Heart left ventricle (tissue), 16 donors: ENCODE results near the gene STXBP6. TPM values are rescaled to one million over a fixed set of nuclear protein-coding genes. Genes with fewer than 3 reads are reported as not detected.

ENCODE experiments used
- ATAC-seq, 4 donors: fragments of 200-7000 bp; cut with Tn5 transposase; one replicate each; pipeline ENCODE4 v1.9.1; 2020 to 2022; ENCODE audit warnings: moderate library complexity in 4 of 4, mild to moderate bottlenecking in 3 of 4, moderate number of reproducible peaks in 1 of 4
- DNase-seq, 5 donors: peaks; one replicate each; pipeline ENCODE4 v3.0.0-alpha.2; 2020
- H3K27ac ChIP-seq, 12 donors: fragments of 200-600 bp; sonication (generic) in 4 of 12; one replicate each; pipeline versions ENCODE4 v1.5.0 to v1.8.0; 2016 to 2022; ENCODE audit warnings: mild to moderate bottlenecking in 2 of 12
- H3K27me3 ChIP-seq, 9 donors: fragments of 200-600 bp; sonication (generic) in 2 of 9; one replicate each; pipeline versions ENCODE4 v1.5.1 to v1.8.0; 2016 to 2022; ENCODE audit warnings: mild to moderate bottlenecking in 3 of 9
- H3K36me3 ChIP-seq, 9 donors: fragments of 200-600 bp; sonication (generic) in 2 of 9; one replicate each; pipeline versions ENCODE4 v1.5.0 to v1.8.0; 2018 to 2022; ENCODE audit warnings: mild to moderate bottlenecking in 2 of 9
- H3K4me1 ChIP-seq, 12 donors: fragments of 200-600 bp; sonication (generic) in 4 of 12; one replicate each; pipeline versions ENCODE4 v1.5.0 to v1.8.0; 2016 to 2022; ENCODE audit warnings: mild to moderate bottlenecking in 3 of 12
- H3K4me3 ChIP-seq, 12 donors: fragments of 200-600 bp; sonication (generic) in 4 of 12; one replicate each; pipeline versions ENCODE4 v1.5.0 to v1.8.0; 2017 to 2022; ENCODE audit warnings: mild to moderate bottlenecking in 9 of 12, moderate library complexity in 4 of 12
- H3K9me3 ChIP-seq, 12 donors: fragments of 200-600 bp; sonication (generic) in 4 of 12; one replicate each; pipeline versions ENCODE4 v1.5.0 to v1.8.0; 2016 to 2022; ENCODE audit warnings: mild to moderate bottlenecking in 1 of 12
- POLR2A ChIP-seq, 2 donors: fragments of 450-650 bp; IDR thresholded peaks; one replicate each; pipeline ENCODE4 v1.6.1; 2017; ENCODE audit warnings: antibody characterized with exemption in 2 of 2, mild to moderate bottlenecking in 2 of 2, moderate library complexity in 2 of 2
- WGBS, 4 donors: extraction: QIAGEN DNeasy Blood & Tissue Kit in 2 of 4; methylation state at CpG; one replicate each; pipeline versions ENCODE4 v1.1.5 to v1.1.7; 2013 to 2018; 5-methylcytosine and 5-hydroxymethylcytosine counted together
- intact Hi-C, 10 donors: fragments of 100-400 bp; cut with DNase I; formaldehyde crosslinking; loops; one replicate each; pipeline versions ENCODE4 v1.11.1 to v1.14.2; 2022
- polyA plus RNA-seq, 2 donors: library from polyadenylated mRNA; stranded (reverse); fragments of 200-250 nt; gene quantifications; one replicate each; pipeline ENCODE4 v1.2.3, GENCODE V29; 2013
- total RNA-seq, 9 donors: library from RNA; depleted of rRNA in 2 of 9; stranded (reverse); fragments of >200 nt in 2 of 9; fragmentation: NEBNext Ultra II Directional in 3 of 9; extraction: Animal tissue kit (Norgen Biotek cat#: 25700) in 3 of 9; gene quantifications; one replicate each; pipeline versions ENCODE4 v1.1.0 to v1.2.4, GENCODE V29; 2016 to 2023
- TF ChIP-seq, protein P1 (sequence below), 12 donors: fragments of 200-600 bp; sonication (generic) in 4 of 12; IDR thresholded peaks; one replicate each; pipeline versions ENCODE4 v1.5.0 to v1.8.0; 2018 to 2022; ENCODE audit warnings: antibody characterized with exemption in 12 of 12, mild to moderate bottlenecking in 5 of 12
- donor health status: ischemic (EF 13 %, LVEDD 7.1; RV severe dilation, severe dysfunction).
- donor health status: healthy with polysubstance abuse.
- donor health status: DM: no; HTN: yes; CAD: no.
- donor health status: DM: no; HTN: no; CAD: no.
- donor health status: ischemic (EF 25% LVEDD 6.9; RV normal size, moderate dysfunction).
- donor health status: ischemic (EF 25% LVEDD 5.7; RV mildly dilated, moderate dysfunction).
- donor health status: healthy.
- donor health status: DM: yes; HTN: yes; CAD: no.
- donor health status: ischemic (EF 35%, LVEDD 5.7; RV mildly dilated, moderate dysfunction).
- donor health status: nonischemic (EF 11% LVEDD 7.7; RV severe dilation, severe dysfunction).
- donor health status: DM: yes; HTN: yes; CAD: no.
- donor health status: PGD.
- donor health status: ischemic (EF 29% LVEDD 5.4; RV normal size, mild dysfunction).
- donor health status: nonischemic (EF 23%, LVEDD 6.1; RV moderate dilation, normal function).

The STXBP6 gene
- total and polyA plus RNA-seq, 11 donors, result 12.5 to 57.3 (median 23.7) TPM

DNA sequence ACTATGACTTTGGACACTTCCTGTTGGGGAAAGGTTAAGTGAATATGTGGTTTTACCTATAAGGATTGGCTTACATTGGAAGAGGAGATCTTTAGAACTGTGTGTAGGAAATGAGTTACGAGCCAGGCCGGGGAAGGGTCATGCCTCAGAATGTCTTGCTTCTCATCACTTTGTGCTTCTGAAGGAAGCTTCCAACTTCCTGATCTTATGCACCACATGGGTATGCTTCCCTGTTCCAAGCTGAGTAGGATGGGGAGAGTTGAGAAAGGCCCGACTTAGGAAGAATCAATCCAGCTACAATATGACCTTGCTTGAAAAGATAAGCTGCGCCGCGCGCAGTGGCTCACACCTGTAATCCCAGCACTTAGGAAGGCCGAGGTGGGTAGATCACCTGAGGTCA is 59.9 kb downstream of the STXBP6 start:
- WGBS, 4 donors, result 83 to 97% (median 90%) methylated on average over 8 of the region's 8 CpGs
- peaks cover 0 to 4% (median 0%) of the 10 kb centered on the region in 9 donors for H3K36me3 ChIP-seq

DNA sequence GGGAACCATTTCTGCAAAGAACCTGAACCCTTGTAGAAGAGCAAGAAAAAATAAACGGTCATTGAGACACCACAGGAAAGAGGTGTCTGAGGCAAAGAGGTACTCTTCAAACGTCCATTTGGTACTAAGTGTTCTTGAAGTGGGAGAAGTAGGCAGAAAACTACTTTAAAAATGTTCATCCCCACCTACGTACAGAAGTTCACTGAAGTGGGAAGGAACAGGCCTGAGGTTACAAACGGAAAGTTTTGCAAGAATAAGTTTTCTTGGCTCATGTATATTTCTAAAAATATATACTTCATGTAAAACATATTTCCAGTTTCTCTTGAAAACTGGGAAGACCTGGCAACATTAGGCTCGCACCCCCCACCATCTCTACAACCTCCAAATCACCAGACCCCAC is 61.2 kb downstream of the STXBP6 start:
- intact Hi-C loops, result no loop called here
- TF ChIP-seq, protein P1, sequence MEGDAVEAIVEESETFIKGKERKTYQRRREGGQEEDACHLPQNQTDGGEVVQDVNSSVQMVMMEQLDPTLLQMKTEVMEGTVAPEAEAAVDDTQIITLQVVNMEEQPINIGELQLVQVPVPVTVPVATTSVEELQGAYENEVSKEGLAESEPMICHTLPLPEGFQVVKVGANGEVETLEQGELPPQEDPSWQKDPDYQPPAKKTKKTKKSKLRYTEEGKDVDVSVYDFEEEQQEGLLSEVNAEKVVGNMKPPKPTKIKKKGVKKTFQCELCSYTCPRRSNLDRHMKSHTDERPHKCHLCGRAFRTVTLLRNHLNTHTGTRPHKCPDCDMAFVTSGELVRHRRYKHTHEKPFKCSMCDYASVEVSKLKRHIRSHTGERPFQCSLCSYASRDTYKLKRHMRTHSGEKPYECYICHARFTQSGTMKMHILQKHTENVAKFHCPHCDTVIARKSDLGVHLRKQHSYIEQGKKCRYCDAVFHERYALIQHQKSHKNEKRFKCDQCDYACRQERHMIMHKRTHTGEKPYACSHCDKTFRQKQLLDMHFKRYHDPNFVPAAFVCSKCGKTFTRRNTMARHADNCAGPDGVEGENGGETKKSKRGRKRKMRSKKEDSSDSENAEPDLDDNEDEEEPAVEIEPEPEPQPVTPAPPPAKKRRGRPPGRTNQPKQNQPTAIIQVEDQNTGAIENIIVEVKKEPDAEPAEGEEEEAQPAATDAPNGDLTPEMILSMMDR (IDR thresholded peaks at IDR 0.05), result no peak
- TF ChIP-seq POLR2A (IDR thresholded peaks at IDR 0.05), result no peak
- DNase-seq (no peak), ATAC-seq (no peak)
- Histone ChIP-seq H3K27ac (no peak overlapping the region), H3K9me3 (no peaks in the 10 kb centered on the region), H3K27me3 (no peaks in the 10 kb centered on the region), H3K4me3 (no peak overlapping the region), H3K4me1 (peaks cover 3 to 53% (median 20%) of the 10 kb centered on the region in 12 donors), H3K36me3 (peaks cover 0 to 4% (median 0%) of the 10 kb centered on the region in 9 donors)
- WGBS, 4 donors, result 76 to 82% (median 77%) methylated on average over 5 of the region's 5 CpGs

More for the DNA sequence above, 59.9 kb downstream of the STXBP6 start:
- TF ChIP-seq, protein P1 (IDR thresholded peaks at IDR 0.05), result no peak
- TF ChIP-seq POLR2A (IDR thresholded peaks at IDR 0.05), result no peak
- Histone ChIP-seq H3K4me3 (no peak overlapping the region), H3K9me3 (no peaks in the 10 kb centered on the region), H3K4me1 (peaks cover 3 to 47% (median 18%) of the 10 kb centered on the region in 12 donors), H3K27ac (no peak overlapping the region), H3K27me3 (no peaks in the 10 kb centered on the region)
- no peak for DNase-seq
- no peak for ATAC-seq
- intact Hi-C loops, result no loop called here

DNA sequence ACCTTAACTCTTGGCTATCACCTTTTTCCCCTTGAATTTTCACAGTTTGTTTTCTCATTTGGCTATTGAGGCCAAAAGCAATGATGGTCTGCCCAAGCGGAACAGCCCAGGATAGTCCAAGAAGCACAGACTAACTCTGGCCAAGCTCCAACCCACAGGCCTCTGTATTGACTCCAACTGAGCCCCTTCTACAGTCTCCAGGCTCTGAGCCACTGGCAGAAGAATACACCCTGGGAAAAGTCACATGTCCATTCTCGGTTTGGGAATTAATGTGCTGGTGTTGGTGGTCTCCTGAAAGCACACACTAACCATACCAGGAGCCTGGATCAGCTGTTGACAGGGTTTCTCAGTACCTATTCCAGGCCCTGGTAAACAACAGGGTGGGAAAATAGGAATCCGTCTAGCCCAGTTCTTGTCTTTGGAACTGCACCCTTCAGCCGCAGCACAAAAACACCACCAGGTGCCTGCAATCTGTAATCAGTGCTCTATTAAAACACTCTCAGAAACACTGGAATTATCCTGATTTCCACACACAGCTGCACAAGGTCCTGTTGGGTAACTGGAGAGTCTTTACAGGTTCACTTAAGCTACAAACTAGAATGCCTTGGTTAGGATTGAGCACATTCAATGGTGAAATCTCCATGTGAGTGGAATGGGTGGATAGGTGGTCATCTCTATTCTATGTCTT is 63.6 kb downstream of the STXBP6 start:
- H3K4me1 ChIP-seq, result peaks cover 3 to 36% (median 20%) of the 10 kb centered on the region in 12 donors
- no peak for TF ChIP-seq POLR2A (IDR thresholded peaks at IDR 0.05)
- TF ChIP-seq, protein P1 (IDR thresholded peaks at IDR 0.05), result no peak
- intact Hi-C loops, result no loop called here
- H3K36me3 ChIP-seq, result peaks cover 0 to 4% (median 0%) of the 10 kb centered on the region in 9 donors
- H3K9me3 ChIP-seq, result no peaks in the 10 kb centered on the region
- H3K4me3 ChIP-seq, result no peak overlapping the region
- peak in 3 of 5 donors; percentile 25 to 67 (median 36) for DNase-seq
- WGBS, 4 donors, result 62 to 76% (median 70%) methylated on average over 4 of the region's 4 CpGs
- no peaks in the 10 kb centered on the region for H3K27me3 ChIP-seq
- peak overlapping the region in 3 of 12 donors; percentile 20 to 45 (median 44) for H3K27ac ChIP-seq
- ATAC-seq, result peak; percentile 54 to 64 (median 59)

DNA sequence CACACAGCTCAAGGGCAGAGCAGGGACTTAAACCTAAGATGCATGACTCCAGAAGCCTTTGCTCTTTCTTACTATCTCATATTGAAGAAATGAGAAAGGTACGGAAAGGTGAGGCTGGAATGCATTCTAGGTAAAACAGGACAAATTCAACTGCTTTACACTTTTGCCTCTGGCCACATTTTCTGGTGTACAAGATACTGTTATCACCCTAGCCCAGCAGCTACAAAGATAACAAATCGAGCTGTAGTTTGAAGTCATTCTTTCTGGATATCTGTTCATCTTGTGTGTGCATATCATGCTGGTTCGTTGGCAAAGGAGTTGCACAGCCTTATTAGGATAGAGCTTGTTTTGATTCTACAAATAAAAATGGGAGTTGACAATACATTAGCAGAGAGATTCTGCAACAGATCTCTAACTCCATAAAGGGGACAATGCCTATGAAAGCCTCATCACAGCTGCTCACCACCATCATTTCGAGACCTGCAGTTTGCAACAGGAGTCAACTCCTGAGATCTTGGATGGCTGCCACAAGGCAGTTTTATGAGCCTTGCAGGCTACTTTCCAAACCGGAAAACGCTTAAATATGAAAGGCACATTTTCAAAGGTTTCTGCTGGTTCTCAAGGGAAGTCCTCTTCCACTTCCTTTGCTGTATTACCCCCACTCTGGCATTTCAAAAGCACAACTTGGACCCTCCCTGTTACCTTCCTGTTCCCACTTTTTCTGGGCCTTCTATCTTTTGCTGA is 64.9 kb downstream of the STXBP6 start:
- Histone ChIP-seq H3K4me1 (peaks cover 3 to 34% (median 20%) of the 10 kb centered on the region in 12 donors), H3K27me3 (no peaks in the 10 kb centered on the region), H3K27ac (peak overlapping the region in 6 of 12 donors; percentile 3 to 45 (median 16)), H3K36me3 (peaks cover 0 to 4% (median 0%) of the 10 kb centered on the region in 9 donors), H3K4me3 (no peak overlapping the region), H3K9me3 (no peaks in the 10 kb centered on the region)
- peak in 2 of 4 donors; percentile 33 to 66 for ATAC-seq
- 42 to 51% (median 45%) methylated on average over 6 of the region's 6 CpGs for WGBS, 4 donors
- peak in 4 of 5 donors; percentile 30 to 41 (median 38) for DNase-seq
- intact Hi-C loops, result no loop called here
- TF ChIP-seq POLR2A (IDR thresholded peaks at IDR 0.05), result no peak
- TF ChIP-seq, protein P1 (IDR thresholded peaks at IDR 0.05), result no peak
